HFFc6 (cell line): ENCODE results near the gene FECH. TPM values are rescaled to one million over a fixed set of nuclear protein-coding genes. Genes with fewer than 3 reads are reported as not detected.

ENCODE experiments used
- DNase-seq: peaks from one replicate; pipeline ENCODE4 v3.0.0-alpha.2; 2018
- H3K27ac Mint-ChIP-seq: 2 replicates; pipeline ENCODE4 v1.8.0; 2020; ENCODE audit warnings: mild to moderate bottlenecking, mixed read lengths
- H3K27me3 Mint-ChIP-seq: 2 replicates; pipeline ENCODE4 v1.8.0; 2021; ENCODE audit warnings: mild to moderate bottlenecking, moderate library complexity, mixed read lengths; ENCODE audit not compliant: insufficient read depth
- H3K36me3 Mint-ChIP-seq: 2 replicates; pipeline ENCODE4 v1.8.0; 2021; ENCODE audit warnings: low read depth, mixed read lengths
- H3K4me1 Mint-ChIP-seq: 2 replicates; pipeline ENCODE4 v1.8.0; 2020; ENCODE audit warnings: low read depth, mixed read lengths
- H3K4me3 Mint-ChIP-seq: 2 replicates; pipeline ENCODE4 v1.8.0; 2020; ENCODE audit warnings: mild to moderate bottlenecking, moderate library complexity, mixed read lengths
- H3K9me3 Mint-ChIP-seq: 2 replicates; pipeline ENCODE4 v1.8.0; 2020; ENCODE audit warnings: mild to moderate bottlenecking, mixed read lengths
- CTCF ChIP-seq: fragments of 200-600 bp; sonication (generic); IDR thresholded peaks from 2 replicates; pipeline ENCODE4 v1.5.0; 2021; ENCODE audit warnings: antibody characterized with exemption, mild to moderate bottlenecking
- total RNA-seq, 6 experiments: library from RNA; stranded (reverse); fragmentation: NEBNext Ultra II Directional; extraction: Animal tissue kit (Norgen Biotek cat#: 25700); gene quantifications; 2 replicates in 1 of 6; 3 replicates in 5 of 6; pipeline ENCODE4 v1.2.3, GENCODE V29; 2021

Gene FECH
- total RNA-seq, 6 experiments from 2014 or later, result 28.7 to 38.3 (median 33.9) TPM

- TF ChIP-seq CTCF, result no peak
Measured at GRCh38 chr18:57581301-57581934, 5.1 kb downstream of the FECH start.

GRCh38 chr18:57579934-57580333 lies 6.6 kb downstream of the FECH start:
- no peak overlapping the region for H3K27ac Mint-ChIP-seq
- no peaks in the 10 kb centered on the region for H3K9me3 Mint-ChIP-seq
- H3K36me3 Mint-ChIP-seq, result peaks cover 26% of the 10 kb centered on the region
- H3K4me3 Mint-ChIP-seq, result no peak overlapping the region
- no peak for DNase-seq
- no peak for TF ChIP-seq CTCF
- no peaks in the 10 kb centered on the region for H3K27me3 Mint-ChIP-seq
- peaks cover 9% of the 10 kb centered on the region for H3K4me1 Mint-ChIP-seq

More at GRCh38 chr18:57581301-57581934, 5.1 kb downstream of the FECH start:
- Mint-ChIP-seq H3K27me3 (no peaks in the 10 kb centered on the region), H3K9me3 (no peaks in the 10 kb centered on the region), H3K4me3 (no peak overlapping the region), H3K36me3 (peaks cover 24% of the 10 kb centered on the region), H3K4me1 (peaks cover 20% of the 10 kb centered on the region), H3K27ac (no peak overlapping the region)
- DNase-seq, result no peak

GRCh38 chr18:57576316-57576715 lies 10.2 kb downstream of the FECH start:
- Mint-ChIP-seq H3K4me1 (no peaks in the 10 kb centered on the region), H3K4me3 (no peak overlapping the region), H3K27ac (no peak overlapping the region), H3K9me3 (no peaks in the 10 kb centered on the region), H3K27me3 (no peaks in the 10 kb centered on the region), H3K36me3 (peaks cover 21% of the 10 kb centered on the region; the same call in 1 of the 2 replicates)
- no peak for TF ChIP-seq CTCF
- no peak for DNase-seq

- Mint-ChIP-seq H3K4me3 (no peak overlapping the region), H3K27ac (no peak overlapping the region), H3K9me3 (no peaks in the 10 kb centered on the region), H3K36me3 (peaks cover 24% of the 10 kb centered on the region; the same call in 1 of the 2 replicates), H3K4me1 (no peaks in the 10 kb centered on the region), H3K27me3 (no peaks in the 10 kb centered on the region)
- no peak for DNase-seq
- TF ChIP-seq CTCF, result no peak
Measured at GRCh38 chr18:57575542-57575941, 11.0 kb downstream of the FECH start.

GRCh38 chr18:57574866-57575265 lies 11.6 kb downstream of the FECH start:
- H3K27ac Mint-ChIP-seq, result no peak overlapping the region
- no peaks in the 10 kb centered on the region for H3K27me3 Mint-ChIP-seq
- H3K9me3 Mint-ChIP-seq, result no peaks in the 10 kb centered on the region
- no peaks in the 10 kb centered on the region for H3K4me1 Mint-ChIP-seq
- no peak overlapping the region for H3K4me3 Mint-ChIP-seq
- no peak for DNase-seq
- no peak for TF ChIP-seq CTCF
- peaks cover 24% of the 10 kb centered on the region; the same call in 1 of the 2 replicates for H3K36me3 Mint-ChIP-seq
